ENCODE measurements around the gene FAM222B.

FAM222B gene

DNA sequence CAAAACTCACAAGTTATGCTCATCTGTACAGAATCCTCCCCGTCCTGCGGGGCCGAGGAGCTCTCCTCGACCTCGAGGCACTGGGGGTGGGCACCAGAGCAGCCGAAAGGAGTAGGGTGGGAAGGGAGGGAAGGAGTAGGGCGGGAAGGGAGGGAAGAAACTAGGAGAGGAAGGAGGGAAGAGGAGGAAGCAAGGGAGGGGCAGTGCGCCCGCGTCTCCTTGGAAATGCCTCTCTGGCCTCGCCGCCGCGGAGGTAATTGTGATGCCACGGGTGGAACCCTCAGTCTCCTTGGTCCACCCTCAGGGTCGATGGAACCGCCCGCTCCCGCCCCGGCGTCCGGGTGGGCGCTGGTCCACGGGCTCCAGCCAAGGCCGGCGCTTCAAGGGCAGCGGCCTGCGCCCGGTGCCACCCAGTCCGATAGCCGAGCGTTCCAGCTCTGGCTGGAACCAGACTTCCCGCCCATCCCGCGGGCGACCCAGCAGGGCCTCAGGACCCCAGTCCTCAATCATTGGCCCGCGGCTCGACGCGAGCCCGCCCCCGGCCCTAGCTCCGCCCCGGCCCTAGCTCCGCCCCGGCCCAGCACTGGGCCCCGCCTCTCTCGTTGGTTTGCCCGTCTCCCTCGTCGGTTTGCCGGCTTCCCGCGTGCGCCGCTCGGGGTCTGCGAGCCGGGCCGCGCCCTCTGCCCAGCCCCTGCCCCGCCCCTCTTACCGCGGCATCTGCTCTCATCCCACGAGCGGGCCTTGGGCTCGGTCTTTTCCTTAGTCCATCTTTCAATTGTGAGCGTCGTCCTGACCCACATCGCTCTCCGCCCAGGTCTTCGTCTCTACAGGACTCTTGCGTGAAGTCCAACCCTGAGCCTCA lies 131.5 kb downstream of the FAM222B start:
- DNase-seq = peak; percentile 87

DNA sequence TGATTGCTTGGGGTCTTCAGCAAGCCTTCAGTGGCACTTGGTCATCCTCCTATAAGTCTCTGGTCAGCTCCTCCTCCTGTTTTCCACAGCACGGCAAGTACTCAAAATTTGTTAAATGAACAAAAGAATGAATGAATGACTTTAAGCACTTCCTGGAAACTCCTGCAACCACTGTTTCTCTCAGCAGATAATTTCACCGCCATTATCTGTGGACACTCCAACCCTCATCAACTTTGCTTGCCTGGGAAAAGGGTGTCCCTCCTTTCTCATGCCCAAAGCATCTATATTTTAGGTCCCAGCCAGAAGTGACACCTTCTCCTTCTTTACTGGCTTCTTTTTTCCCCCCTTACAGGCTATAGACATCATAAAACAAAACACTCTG lies 135.3 kb downstream of the FAM222B start:
- no peak for DNase-seq

DNA sequence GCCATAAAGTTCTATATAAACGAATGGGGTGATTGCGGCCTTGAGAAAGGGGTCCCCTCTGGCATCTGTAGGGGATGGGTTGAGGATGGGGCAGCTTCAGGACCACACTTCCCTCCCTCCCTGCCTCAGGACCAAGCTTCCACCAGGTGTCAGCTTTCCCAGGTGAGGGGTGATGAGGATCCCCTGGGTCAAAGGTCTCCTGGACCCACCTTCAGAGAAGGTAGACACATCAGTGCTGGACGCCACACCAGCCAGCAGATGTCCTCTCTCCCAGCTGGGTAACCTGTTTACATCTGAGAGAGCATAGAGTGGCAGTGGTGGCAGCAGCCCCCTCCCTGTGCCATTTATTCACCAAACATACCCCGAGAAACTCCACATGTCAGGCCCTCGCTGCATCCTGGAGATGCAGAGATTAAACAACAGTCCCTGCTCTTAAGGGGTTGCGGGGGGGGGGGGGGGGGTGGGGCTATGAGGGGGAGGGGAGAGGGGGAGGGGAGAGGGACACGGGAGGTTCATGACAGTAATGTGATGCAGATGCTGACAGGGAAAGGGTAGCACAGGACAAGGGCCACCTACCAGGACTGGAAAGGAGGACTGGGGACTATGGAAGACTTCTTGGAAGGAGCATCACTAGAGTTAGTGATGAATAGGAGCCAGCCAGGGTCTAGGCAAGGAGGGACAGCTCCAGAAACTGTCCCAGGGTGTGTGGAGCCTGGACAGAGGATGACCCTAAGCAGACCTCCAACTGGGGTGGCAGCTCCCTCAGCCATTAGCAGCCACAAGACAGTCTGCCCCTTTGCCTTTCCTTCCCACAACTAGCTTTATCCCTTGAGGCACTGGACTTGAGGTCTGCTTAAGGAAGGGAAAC lies 135.9 kb downstream of the FAM222B start:
- DNase-seq = no peak
